Smooth muscle cell of bladder (primary cell): ENCODE measurements around the gene CHST6. TPM values are rescaled to one million over a fixed set of nuclear protein-coding genes. Genes with fewer than 3 reads are reported as not detected.

ENCODE experiments used
- total RNA-seq: library from RNA; depleted of rRNA; stranded (reverse); fragments of >200 nt; gene quantifications from 2 replicates; pipeline ENCODE4 v1.2.3, GENCODE V29; 2014

Gene CHST6
- total RNA-seq: 1.6 and 1.7 TPM in 2 replicates

GRCh38 chr16:75495076-75495674, at the start of gene CHST6:
CHST6 (minus strand) TSS chr16:75495441; CDS start chr16:75479828, 15,613 bp downstream.

GRCh38 chr16:75535901-75536300, 40.7 kb upstream of the CHST6 start, which contains the start of gene CHST5:
CHST5 (minus strand) TSS chr16:75536108; CDS start chr16:75530384, 5,724 bp downstream.

GRCh38 chr16:75464122-75464918, 30.9 kb downstream of the CHST6 start, which contains the start of gene TMEM170A:
TMEM170A (minus strand) TSS chr16:75464689; CDS start chr16:75464600, 89 bp downstream.

GRCh38 chr16:75432828-75433731, 62.2 kb downstream of the CHST6 start, which contains the start of gene CFDP1:
CFDP1 (minus strand) TSS chr16:75433503; CDS start chr16:75433352, 151 bp downstream.

Other genes starting within 250 kb of the CHST6 start
- 19.8 and 36.0 TPM in 2 replicates for gene BCAR1, start 243.8 kb downstream of the CHST6 start, total RNA-seq
- 47.1 and 63.6 TPM in 2 replicates for gene CFDP1, start 61.9 kb downstream of the CHST6 start, total RNA-seq
- gene TMEM170A, start 30.8 kb downstream of the CHST6 start, total RNA-seq: 14.4 and 15.9 TPM in 2 replicates
- gene CHST5, start 40.7 kb upstream of the CHST6 start, total RNA-seq: not detected in 2 replicates
- 14.5 and 15.1 TPM in 2 replicates for gene TMEM231, start 60.8 kb upstream of the CHST6 start, total RNA-seq
- gene GABARAPL2, start 70.9 kb upstream of the CHST6 start, total RNA-seq: 29.7 and 38.6 TPM in 2 replicates
- 30.6 and 48.5 TPM in 2 replicates for gene ADAT1, start 127.8 kb upstream of the CHST6 start, total RNA-seq
- 151 and 169 TPM in 2 replicates for gene KARS1, start 152.2 kb upstream of the CHST6 start, total RNA-seq
- gene TERF2IP, start 152.3 kb upstream of the CHST6 start, total RNA-seq: 33.3 and 37.3 TPM in 2 replicates
- not detected in 2 replicates for gene CPHXL2, start 181.6 kb upstream of the CHST6 start, total RNA-seq
- gene DUXB, start 206.0 kb upstream of the CHST6 start, total RNA-seq: not detected in 2 replicates
- not detected in 2 replicates for gene CPHXL, start 231.0 kb upstream of the CHST6 start, total RNA-seq